BE2C (cell line): ENCODE results near the gene CXADR.

ENCODE experiments used
- DNase-seq: peaks from one replicate; pipeline ENCODE4 v3.0.0-alpha.2; 2020
- H3K27me3 ChIP-seq: fragments of 250-450 bp; sonication (Bioruptor Pico); 2 replicates; pipeline ENCODE4 v1.5.1; 2020; ENCODE audit warnings: mild to moderate bottlenecking
- H3K36me3 ChIP-seq: fragments of 250-450 bp; sonication (Bioruptor Pico); 2 replicates; pipeline ENCODE4 v1.5.1; 2020; ENCODE audit warnings: mild to moderate bottlenecking
- H3K4me1 ChIP-seq: fragments of 250-450 bp; sonication (Bioruptor Pico); 2 replicates; pipeline ENCODE4 v1.5.1; 2020
- H3K4me3 ChIP-seq: 2 replicates; pipeline ENCODE4 v1.5.1; 2011; ENCODE audit warnings: low read depth, low read length
- H3K9me3 ChIP-seq: fragments of 250-450 bp; sonication (Bioruptor Pico); 2 replicates; pipeline ENCODE4 v1.5.1; 2020
- TF ChIP-seq, protein P1 (sequence below): IDR thresholded peaks from 2 replicates; pipeline ENCODE4 v1.5.1; 2012; ENCODE audit warnings: mild to moderate bottlenecking, low read depth, low read length

The CXADR gene

DNA sequence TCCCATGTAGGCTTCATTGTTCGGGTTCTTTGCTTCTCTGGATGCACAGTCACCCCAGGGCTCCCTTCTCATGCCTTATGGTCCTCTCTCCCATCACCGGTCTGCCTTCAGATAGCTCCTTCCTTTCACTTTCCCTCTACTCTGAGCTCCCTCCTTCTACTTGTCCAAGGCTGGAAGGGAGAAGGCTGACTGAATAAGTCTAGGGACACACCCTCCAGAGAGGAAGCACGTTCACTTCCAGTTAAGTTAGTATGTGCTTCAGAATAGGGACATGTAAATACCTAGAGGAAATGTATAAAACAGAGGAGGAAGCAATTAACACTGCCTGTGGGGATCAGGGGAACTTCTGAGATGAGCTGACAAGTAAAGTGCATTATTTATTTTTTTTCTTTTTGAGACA lies 23.5 kb downstream of the CXADR start:
- Histone ChIP-seq H3K27me3 (no peaks in the 10 kb centered on the region), H3K36me3 (no peaks in the 10 kb centered on the region), H3K9me3 (no peaks in the 10 kb centered on the region), H3K4me3 (no peak overlapping the region), H3K4me1 (no peaks in the 10 kb centered on the region)
- no peak for DNase-seq
- TF ChIP-seq, protein P1, sequence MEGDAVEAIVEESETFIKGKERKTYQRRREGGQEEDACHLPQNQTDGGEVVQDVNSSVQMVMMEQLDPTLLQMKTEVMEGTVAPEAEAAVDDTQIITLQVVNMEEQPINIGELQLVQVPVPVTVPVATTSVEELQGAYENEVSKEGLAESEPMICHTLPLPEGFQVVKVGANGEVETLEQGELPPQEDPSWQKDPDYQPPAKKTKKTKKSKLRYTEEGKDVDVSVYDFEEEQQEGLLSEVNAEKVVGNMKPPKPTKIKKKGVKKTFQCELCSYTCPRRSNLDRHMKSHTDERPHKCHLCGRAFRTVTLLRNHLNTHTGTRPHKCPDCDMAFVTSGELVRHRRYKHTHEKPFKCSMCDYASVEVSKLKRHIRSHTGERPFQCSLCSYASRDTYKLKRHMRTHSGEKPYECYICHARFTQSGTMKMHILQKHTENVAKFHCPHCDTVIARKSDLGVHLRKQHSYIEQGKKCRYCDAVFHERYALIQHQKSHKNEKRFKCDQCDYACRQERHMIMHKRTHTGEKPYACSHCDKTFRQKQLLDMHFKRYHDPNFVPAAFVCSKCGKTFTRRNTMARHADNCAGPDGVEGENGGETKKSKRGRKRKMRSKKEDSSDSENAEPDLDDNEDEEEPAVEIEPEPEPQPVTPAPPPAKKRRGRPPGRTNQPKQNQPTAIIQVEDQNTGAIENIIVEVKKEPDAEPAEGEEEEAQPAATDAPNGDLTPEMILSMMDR: no peak

DNA sequence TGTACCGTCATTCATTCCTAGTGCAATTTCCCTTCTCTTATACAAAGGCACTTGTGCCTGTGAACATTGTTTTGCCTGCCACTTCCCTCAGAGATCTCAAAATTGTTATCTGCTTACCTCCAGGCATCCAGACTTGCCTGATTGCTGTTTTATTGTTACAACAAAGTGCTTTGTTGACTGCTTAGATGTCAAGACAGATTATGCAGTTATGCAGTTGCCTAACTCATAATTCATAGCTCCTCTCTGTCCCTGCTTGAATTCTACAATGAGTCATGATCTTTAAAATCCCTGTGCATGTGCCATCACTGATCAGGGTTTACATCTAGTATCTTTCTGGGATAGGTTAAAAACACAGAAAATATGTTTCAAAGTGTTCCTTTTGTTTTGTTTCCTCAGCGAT lies 24.5 kb downstream of the CXADR start:
- no peak overlapping the region for H3K4me3 ChIP-seq
- H3K9me3 ChIP-seq: no peaks in the 10 kb centered on the region
- H3K27me3 ChIP-seq: no peaks in the 10 kb centered on the region
- TF ChIP-seq, protein P1: no peak
- H3K36me3 ChIP-seq: no peaks in the 10 kb centered on the region
- no peak for DNase-seq
- no peaks in the 10 kb centered on the region; the same call in 1 of the 2 replicates for H3K4me1 ChIP-seq

DNA sequence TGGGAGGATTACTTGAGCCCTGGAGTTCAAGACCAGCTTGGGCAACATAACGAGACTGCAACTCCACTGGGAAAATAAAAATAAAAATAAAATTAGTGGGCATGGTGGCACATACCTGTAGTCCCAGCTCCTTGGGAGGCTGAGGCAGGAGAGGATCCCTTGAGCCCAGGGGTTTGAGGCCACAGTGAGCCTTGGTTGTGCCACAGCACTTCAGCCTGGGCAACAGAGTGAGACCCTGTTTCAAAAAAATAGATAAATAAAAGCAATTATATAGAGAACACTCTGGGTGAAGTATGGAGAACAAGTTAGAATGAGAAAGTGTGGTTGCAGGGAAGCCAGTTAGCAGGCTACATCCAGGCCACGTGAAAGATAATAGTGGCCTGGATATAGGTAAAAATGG lies 25.7 kb downstream of the CXADR start:
- no peak overlapping the region for H3K4me3 ChIP-seq
- TF ChIP-seq, protein P1: no peak
- H3K4me1 ChIP-seq: peaks cover 3% of the 10 kb centered on the region
- no peaks in the 10 kb centered on the region for H3K9me3 ChIP-seq
- H3K36me3 ChIP-seq: no peaks in the 10 kb centered on the region
- H3K27me3 ChIP-seq: no peaks in the 10 kb centered on the region
- DNase-seq: no peak

DNA sequence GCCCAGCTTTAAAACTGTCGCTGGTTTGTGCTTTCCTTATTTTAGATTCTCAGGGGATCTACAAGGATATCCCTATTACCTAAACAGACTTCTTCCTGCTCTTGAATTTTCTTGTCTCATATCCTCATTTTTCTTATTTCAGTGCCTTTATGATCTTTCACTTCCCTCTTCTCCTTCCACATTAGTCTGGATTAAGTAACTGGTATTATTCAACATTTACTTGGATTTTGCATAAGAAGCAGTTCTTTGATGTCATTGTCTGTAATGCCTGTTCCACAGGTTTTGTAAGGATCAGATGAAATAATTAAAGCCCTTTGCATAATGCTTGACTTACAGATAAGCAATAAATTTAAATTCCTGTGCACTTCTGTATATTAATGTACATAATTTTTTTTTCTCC lies 26.5 kb downstream of the CXADR start:
- DNase-seq: no peak

DNA sequence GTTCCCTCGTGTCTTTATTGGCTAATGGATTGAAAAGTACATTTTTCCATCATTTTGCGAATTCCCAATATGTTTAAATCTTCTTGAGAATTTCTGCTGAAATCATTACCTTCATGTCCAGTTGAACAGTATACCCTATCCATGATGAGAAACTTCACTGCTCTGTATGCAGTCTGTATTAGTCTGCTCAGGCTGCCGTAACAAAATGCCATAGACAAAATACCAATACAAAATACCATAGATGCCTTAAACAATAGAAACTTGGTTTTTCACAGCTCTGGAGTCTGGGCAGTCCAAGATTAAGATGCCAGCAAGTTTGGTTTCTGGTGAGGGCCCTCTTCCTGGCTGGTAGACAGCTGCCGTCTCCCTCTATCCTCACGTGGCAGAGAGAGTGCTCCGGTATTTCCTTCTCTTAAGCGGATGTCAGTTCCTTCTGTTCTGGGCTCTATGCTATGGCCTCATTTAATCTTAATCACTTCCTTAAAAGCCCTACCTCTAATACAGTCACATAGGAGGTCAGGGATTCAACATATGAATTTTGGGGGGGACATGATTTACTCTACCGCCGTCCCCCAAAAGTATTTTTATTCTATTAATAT lies 27.0 kb downstream of the CXADR start:
- H3K36me3 ChIP-seq: no peaks in the 10 kb centered on the region
- no peak for DNase-seq
- H3K9me3 ChIP-seq: no peaks in the 10 kb centered on the region
- peaks cover 3% of the 10 kb centered on the region for H3K4me1 ChIP-seq
- no peak overlapping the region for H3K4me3 ChIP-seq
- no peaks in the 10 kb centered on the region for H3K27me3 ChIP-seq
- TF ChIP-seq, protein P1: no peak

More for the DNA sequence above, 26.5 kb downstream of the CXADR start:
- TF ChIP-seq, protein P1: no peak
- Histone ChIP-seq H3K27me3 (no peaks in the 10 kb centered on the region), H3K4me3 (no peak overlapping the region), H3K9me3 (no peaks in the 10 kb centered on the region), H3K36me3 (no peaks in the 10 kb centered on the region), H3K4me1 (peaks cover 3% of the 10 kb centered on the region)

DNA sequence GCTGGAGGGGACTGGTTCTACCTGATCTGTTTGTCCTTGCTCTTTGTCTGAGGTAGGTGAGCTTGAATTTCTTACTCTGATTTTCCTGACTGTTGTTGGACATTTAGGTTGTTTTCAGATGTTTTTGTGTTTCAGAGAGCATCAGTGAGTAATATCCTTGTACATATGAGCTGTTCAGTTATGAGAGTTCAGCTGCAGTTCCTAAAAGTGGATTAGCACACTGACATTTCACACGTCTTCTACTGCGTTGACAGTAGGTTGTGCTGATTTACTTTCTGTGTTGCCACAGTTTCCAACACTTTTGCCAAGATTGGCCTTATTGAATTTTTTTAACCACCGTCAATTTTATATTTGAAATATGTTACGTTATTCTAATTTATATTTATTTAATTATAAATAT lies 27.7 kb downstream of the CXADR start:
- H3K9me3 ChIP-seq: no peaks in the 10 kb centered on the region
- no peaks in the 10 kb centered on the region for H3K36me3 ChIP-seq
- DNase-seq: no peak
- H3K4me1 ChIP-seq: peaks cover 3% of the 10 kb centered on the region
- H3K27me3 ChIP-seq: no peaks in the 10 kb centered on the region
- TF ChIP-seq, protein P1: no peak
- no peak overlapping the region for H3K4me3 ChIP-seq
